HCT116 (cell line): ENCODE results near the gene GTF3C5. TPM values are rescaled to one million over a fixed set of nuclear protein-coding genes. Genes with fewer than 3 reads are reported as not detected.

Source experiments
- ATAC-seq: fragments of 200-7000 bp; cut with Tn5 transposase; 2 replicates; pipeline ENCODE4 v1.9.1; 2020; ENCODE audit warnings: mild to moderate bottlenecking, moderate library complexity
- BruUV-seq: library from RNA; stranded (reverse); fragments of 400-500 nt; replicated peaks from 2 replicates; lab custom pipeline; 2021; lab: Mats Ljungman, UMichigan
- CTCF ChIA-PET: fragments of 300-600 bp; sonication (Branson Sonifier 250); formaldehyde crosslinking; loops from one replicate; lab custom pipeline; 2021; ENCODE audit warnings: antibody characterized with exemption; lab: Charles Lee
- POLR2A ChIA-PET: fragments of 300-600, 350-600 bp; sonication (Branson Sonifier 250); formaldehyde crosslinking; loops from one replicate; lab custom pipeline; 2021; ENCODE audit warnings: antibody characterized with exemption; lab: Charles Lee
- RAD21 ChIA-PET, 2 experiments: fragments of 300-600 bp; sonication (Branson Sonifier 250); formaldehyde crosslinking; loops; one replicate each; lab custom pipeline; 2023; ENCODE audit warnings: low total read pairs in 2 of 2; ENCODE audit not compliant: uncharacterized antibody in 2 of 2, unreplicated experiment in 2 of 2, low non-redundant PET in 1 of 2; lab: Charles Lee
- DNase-seq: peaks from one replicate; pipeline ENCODE4 v3.0.0-alpha.2; 2010; ENCODE audit warnings: low read depth, low spot score
- H2AFZ ChIP-seq: fragments of 200-600 bp; shearing (Covaris generic), sonication (generic); 2 replicates; pipeline ENCODE4 v1.6.1; 2017; ENCODE audit warnings: low read depth, mixed run types, mixed read lengths, antibody characterized with exemption, low read length; ENCODE audit not compliant: poor library complexity, severe bottlenecking
- H3K27ac ChIP-seq: 2 replicates; pipeline ENCODE4 v1.5.1; 2012; ENCODE audit warnings: low read depth, low read length
- H3K27me3 ChIP-seq: fragments of 200-600 bp; sonication (generic); 2 replicates; pipeline ENCODE4 v1.6.1; 2016; ENCODE audit warnings: mixed run types, low read length, mixed read lengths; ENCODE audit not compliant: insufficient read depth
- H3K36me3 ChIP-seq, 2 experiments: fragments of 200-500 bp in 1 of 2; fragments of 200-600 bp in 1 of 2; sonication (Bioruptor generic) in 1 of 2; sonication (generic) in 1 of 2; 2 replicates each; pipeline versions ENCODE4 v1.5.1 to v1.6.1; 2014 to 2016; ENCODE audit warnings: low read length in 2 of 2, inconsistent platforms in 1 of 2, mixed read lengths in 1 of 2, mixed run types in 1 of 2; ENCODE audit not compliant: insufficient read depth in 2 of 2, control insufficient read depth in 1 of 2
- H3K4me1 ChIP-seq, 2 experiments: fragments of 200-600 bp in 1 of 2; sonication (generic) in 1 of 2; 2 replicates each; pipeline versions ENCODE4 v1.5.1 to v1.6.1; 2012 to 2017; ENCODE audit warnings: low read length in 2 of 2, inconsistent platforms in 1 of 2, mild to moderate bottlenecking in 1 of 2, mixed read lengths in 1 of 2, mixed run types in 1 of 2, moderate library complexity in 1 of 2; ENCODE audit not compliant: insufficient read depth in 2 of 2, control insufficient read depth in 1 of 2
- H3K4me2 ChIP-seq: fragments of 200-600 bp; sonication (generic); 2 replicates; pipeline ENCODE4 v1.6.1; 2017; ENCODE audit warnings: mixed run types, low read length, mixed read lengths
- H3K4me3 ChIP-seq, 2 experiments: fragments of 200-600 bp in 1 of 2; sonication (generic) in 1 of 2; replicated peaks in 1 of 2; 2 replicates each; pipeline ENCODE4 v1.5.1; 2011 to 2016; ENCODE audit warnings: low read length in 2 of 2, control low read depth in 1 of 2, low read depth in 1 of 2, mild to moderate bottlenecking in 1 of 2, mixed read lengths in 1 of 2, mixed run types in 1 of 2
- H3K79me2 ChIP-seq: fragments of 200-600 bp; sonication (generic); 2 replicates; pipeline ENCODE4 v1.6.1; 2017; ENCODE audit warnings: mild to moderate bottlenecking, mixed run types, low read length, moderate library complexity, mixed read lengths; ENCODE audit not compliant: insufficient read depth
- H3K9ac ChIP-seq: fragments of 200-600 bp; sonication (generic); 2 replicates; pipeline ENCODE4 v1.6.1; 2016; ENCODE audit warnings: low read length, mixed read lengths
- H3K9me2 ChIP-seq: fragments of 200-600 bp; sonication (generic), shearing (Covaris generic); 2 replicates; pipeline ENCODE4 v1.6.1; 2017; ENCODE audit warnings: mixed run types, mild to moderate bottlenecking, moderate library complexity; ENCODE audit not compliant: insufficient read depth
- H3K9me3 ChIP-seq, 2 experiments: fragments of 200-500 bp in 1 of 2; fragments of 200-600 bp in 1 of 2; sonication (Bioruptor generic) in 1 of 2; sonication (generic) in 1 of 2; 2 replicates each; pipeline ENCODE4 v1.6.1; 2014 to 2017; ENCODE audit warnings: low read length in 2 of 2, mixed read lengths in 2 of 2, inconsistent platforms in 1 of 2, low read depth in 1 of 2, mild to moderate bottlenecking in 1 of 2, mixed run types in 1 of 2, moderate library complexity in 1 of 2; ENCODE audit not compliant: control insufficient read depth in 1 of 2, insufficient read depth in 1 of 2
- H4K20me1 ChIP-seq: fragments of 200-600 bp; sonication (generic), shearing (Covaris generic); 2 replicates; pipeline ENCODE4 v1.6.1; 2017; ENCODE audit warnings: mixed run types, mild to moderate bottlenecking, moderate library complexity; ENCODE audit not compliant: insufficient read depth
- EZH2 ChIP-seq: fragments of 200-600 bp; sonication (generic); IDR thresholded peaks from 2 replicates; pipeline ENCODE4 v1.6.1; 2017; ENCODE audit warnings: antibody characterized with exemption, mixed run types
- FOSL1 ChIP-seq: IDR thresholded peaks from 2 replicates; pipeline ENCODE4 v1.6.1; 2012; ENCODE audit warnings: low read depth
- POLR2A ChIP-seq: IDR thresholded peaks from 2 replicates; pipeline ENCODE4 v1.7.0; 2011; ENCODE audit warnings: borderline replicate concordance; ENCODE audit not compliant: insufficient read depth, insufficient read length; ENCODE audit errors: extremely low read depth
- POLR2AphosphoS5 ChIP-seq: IDR thresholded peaks from 2 replicates; pipeline ENCODE4 v1.6.1; 2011; ENCODE audit warnings: mild to moderate bottlenecking, low read depth, low read length, moderate library complexity
- SP1 ChIP-seq: IDR thresholded peaks from 2 replicates; pipeline ENCODE4 v1.6.1; 2012; ENCODE audit warnings: low read depth
- intact Hi-C: fragments of 100-400 bp; cut with micrococcal nuclease; formaldehyde crosslinking; loops from 2 replicates; pipeline ENCODE4 v1.10.0; 2022
- total RNA-seq: library from RNA; stranded (reverse); gene quantifications from one replicate; pipeline ENCODE4 v1.2.1, GENCODE V29; 2021; ENCODE audit not compliant: unreplicated experiment
- TF ChIP-seq, protein P1 (sequence below): IDR thresholded peaks from 2 replicates; pipeline ENCODE4 v1.6.1; 2012

The GTF3C5 gene
- total RNA-seq, 1 experiment from 2014 or later, result 95.1 TPM

DNA sequence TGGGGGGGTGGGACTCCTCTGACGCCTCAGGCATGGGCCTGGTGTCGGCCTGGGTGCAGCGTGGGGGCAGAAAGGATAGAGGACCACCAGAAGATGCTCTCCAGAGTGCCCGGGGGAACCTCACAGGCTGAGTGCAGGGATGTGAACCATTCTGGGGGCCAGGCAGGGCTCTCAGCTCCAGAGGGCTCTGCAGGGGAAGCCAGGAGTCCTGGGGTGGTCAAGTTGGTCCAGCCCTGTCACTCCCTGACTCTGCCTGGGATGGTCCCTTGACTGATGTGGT, 45.8 kb upstream of the GTF3C5 start:
- Histone ChIP-seq H3K79me2 (no peaks in the 10 kb centered on the region), H3K9ac (no peak overlapping the region), H3K27me3 (no peaks in the 10 kb centered on the region), H3K4me1 (peaks cover 0 to 12% of the 10 kb centered on the region in 2 experiments; a peak in 2 of 4 replicates), H3K4me2 (no peak overlapping the region), H3K36me3 (no peaks in the 10 kb centered on the region), H3K27ac (no peak overlapping the region), H3K9me2 (no peaks in the 10 kb centered on the region), H2AFZ (no peak overlapping the region), H3K9me3 (no peaks in the 10 kb centered on the region), H3K4me3 (no peak overlapping the region), H4K20me1 (no peaks in the 10 kb centered on the region)
- CTCF ChIA-PET, result no interaction called here
- intact Hi-C loops, result no loop called here
- RAD21 ChIA-PET, result no interaction called here
- no peak for DNase-seq
- TF ChIP-seq, protein P1, sequence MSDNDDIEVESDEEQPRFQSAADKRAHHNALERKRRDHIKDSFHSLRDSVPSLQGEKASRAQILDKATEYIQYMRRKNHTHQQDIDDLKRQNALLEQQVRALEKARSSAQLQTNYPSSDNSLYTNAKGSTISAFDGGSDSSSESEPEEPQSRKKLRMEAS, result no peak
- no peak for TF ChIP-seq POLR2AphosphoS5
- no peak for ATAC-seq
- POLR2A ChIA-PET, result no interaction called here
- BruUV-seq, result no TSS peak

DNA sequence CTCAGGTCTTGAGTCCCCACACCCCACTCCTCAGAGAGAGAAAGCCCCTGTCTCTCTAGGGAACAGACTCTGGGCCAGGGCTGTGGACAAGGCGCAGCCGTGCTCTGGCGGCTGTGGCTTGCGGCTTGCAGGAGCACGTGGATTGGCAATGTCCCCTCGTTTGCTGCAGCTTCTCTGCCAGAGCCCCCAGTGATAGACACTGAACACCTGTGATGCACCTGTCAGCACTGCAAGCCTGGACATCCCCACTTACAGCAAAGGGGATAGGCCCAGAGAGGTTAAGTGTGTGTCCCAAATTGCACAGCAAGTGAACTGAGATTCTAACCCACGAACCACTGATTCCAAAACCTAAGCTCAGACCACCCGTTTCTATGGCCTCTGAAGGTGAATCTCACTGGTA, 45.3 kb upstream of the GTF3C5 start:
- intact Hi-C loops, result no loop called here

More for the DNA sequence above, 45.3 kb upstream of the GTF3C5 start:
- CTCF ChIA-PET, result no interaction called here
- RAD21 ChIA-PET, result no interaction called here
- no peak overlapping the region for H3K9ac ChIP-seq
- no peak for ATAC-seq
- POLR2A ChIA-PET, result no interaction called here
- H3K4me3 ChIP-seq, result no peak overlapping the region
- no peak overlapping the region for H3K4me2 ChIP-seq
- no peaks in the 10 kb centered on the region for H3K9me2 ChIP-seq
- no peak overlapping the region for H3K27ac ChIP-seq
- TF ChIP-seq EZH2 (no peak), POLR2A (no peak), SP1 (no peak), FOSL1 (no peak)
- TF ChIP-seq, all 23 proteins: peak for 0
- Histone ChIP-seq H3K4me1 (peaks cover 0 to 12% of the 10 kb centered on the region in 2 experiments; a peak in 2 of 4 replicates), H3K9me3 (no peaks in the 10 kb centered on the region), H3K79me2 (no peaks in the 10 kb centered on the region), H3K36me3 (no peaks in the 10 kb centered on the region), H2AFZ (no peak overlapping the region), H3K27me3 (no peaks in the 10 kb centered on the region), H4K20me1 (no peaks in the 10 kb centered on the region)
- BruUV-seq, result no TSS peak
- no peak for DNase-seq
